GM21619 (cell line): ENCODE data around the gene CNTN1.

Experiments used
- ATAC-seq: cut with Tn5 transposase; IDR thresholded peaks from one replicate; pipeline ENCODE4 v1.9.1; 2021; ENCODE audit not compliant: unreplicated experiment

The CNTN1 gene

DNA sequence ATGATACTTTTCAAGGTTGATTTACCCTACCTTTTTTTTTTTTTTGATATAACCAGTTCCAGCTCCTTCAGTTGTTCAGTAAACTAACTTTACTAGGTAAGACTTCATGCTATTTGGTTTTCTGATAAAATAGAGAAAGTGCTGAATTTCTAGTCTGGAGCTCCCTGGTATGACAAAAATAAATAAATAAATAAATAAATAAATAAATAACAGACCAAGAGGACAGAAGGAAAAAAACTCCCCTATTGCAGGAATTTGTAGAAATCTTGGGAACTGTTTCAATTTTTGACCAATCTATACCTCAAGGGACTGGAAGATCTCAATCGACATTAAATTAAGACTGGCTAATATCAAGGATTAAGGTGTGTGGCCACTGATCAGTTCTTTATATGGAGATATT, 265.2 kb downstream of the CNTN1 start:
- ATAC-seq, result no peak

DNA sequence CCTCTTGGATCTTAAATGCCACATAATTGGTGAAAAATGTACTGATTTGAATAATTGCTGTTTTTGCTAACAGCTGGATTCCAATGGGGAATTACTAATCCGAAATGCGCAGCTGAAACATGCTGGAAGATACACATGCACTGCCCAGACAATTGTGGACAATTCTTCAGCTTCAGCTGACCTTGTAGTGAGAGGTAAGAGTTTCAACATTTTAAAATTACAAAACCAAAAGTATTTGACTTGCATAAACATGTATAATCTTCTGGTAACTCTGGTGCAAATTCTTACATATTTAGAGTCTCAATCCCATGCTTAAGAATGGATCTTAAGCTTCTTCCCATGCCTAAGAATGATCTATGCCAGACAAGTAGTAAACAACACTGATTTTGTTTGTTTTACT, 266.8 kb downstream of the CNTN1 start:
- no peak for ATAC-seq

DNA sequence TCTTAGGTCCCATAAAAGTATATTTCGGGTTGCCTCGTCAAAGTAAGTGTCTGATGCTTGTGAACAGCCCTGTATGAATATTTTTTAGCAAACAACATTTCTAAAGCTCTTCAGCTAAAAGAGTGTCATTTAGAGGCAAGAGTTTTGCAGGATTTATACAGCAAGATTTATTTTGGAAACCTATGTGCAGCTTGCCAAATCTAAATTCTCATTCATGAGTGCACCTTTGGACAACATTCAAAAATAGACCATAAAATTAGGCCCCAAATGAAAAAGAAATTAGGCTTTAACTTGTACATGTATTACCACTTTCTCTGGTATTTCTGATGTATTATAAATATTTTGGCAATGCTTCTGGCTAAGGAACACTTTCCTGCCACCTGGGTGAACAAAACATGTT, 271.5 kb downstream of the CNTN1 start:
- ATAC-seq, result no peak

DNA sequence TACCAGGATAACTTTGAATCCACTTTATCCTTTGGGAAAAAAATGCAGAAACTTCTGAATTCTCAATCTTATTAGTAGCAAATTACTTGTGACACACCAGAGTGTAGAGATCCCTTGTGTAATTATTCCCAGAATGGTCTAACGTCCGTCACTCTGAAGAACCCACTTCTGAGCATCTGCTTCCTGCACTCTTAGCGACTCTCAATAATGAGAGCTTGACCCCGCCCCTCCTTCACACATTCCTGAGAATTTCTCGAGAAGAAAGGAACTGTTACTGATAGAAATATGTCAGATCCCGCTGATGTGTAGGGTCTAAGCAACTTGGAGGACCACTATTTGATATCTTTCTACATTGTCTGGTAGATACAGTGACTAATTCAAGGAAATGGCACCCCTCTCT, 277.6 kb downstream of the CNTN1 start:
- ATAC-seq, result no peak

DNA sequence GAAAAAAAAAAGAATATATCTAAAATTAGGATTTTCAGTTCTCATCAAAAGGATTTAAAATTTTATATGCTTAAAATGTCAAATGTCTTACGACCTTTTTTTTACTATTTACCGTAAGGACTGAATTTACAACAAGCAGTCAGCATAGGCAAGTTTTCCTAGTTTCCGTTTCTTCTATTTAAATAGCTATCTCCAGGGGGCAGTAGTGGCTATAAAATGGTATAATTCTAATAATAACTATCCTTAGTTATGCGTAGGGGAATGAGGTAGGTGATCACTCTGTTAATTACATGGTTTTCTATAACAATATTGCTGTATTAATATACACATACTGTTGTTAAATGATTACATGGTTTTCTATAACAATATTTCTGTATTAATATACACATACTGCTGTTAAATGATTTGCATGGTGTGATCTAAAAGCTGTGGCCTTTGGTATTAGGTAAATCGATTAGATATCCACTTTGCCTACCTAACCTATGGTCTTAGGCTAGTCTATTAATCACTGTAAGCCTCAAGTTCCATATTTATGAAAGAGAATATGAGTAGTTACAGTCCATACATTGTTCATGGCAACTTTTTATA, 278.2 kb downstream of the CNTN1 start:
- ATAC-seq, result no peak

DNA sequence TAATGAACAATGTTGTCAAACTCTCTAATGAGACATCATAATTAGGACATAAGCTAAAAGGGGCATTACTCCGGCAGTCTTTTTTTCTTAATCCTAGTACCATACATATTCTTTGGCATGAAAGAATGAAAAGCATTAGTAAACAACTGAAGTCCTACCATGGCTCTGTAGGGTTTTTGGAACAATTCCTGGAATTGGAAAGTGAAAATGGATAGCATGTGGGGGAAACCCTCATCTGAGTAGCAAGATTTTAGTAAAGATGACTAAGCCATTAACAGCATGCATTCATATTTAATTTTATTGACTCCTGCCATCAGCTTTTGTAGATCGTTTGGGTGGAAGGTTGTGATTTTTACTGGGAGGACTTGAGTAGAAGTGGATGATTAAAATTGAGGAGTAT, 279.7 kb downstream of the CNTN1 start:
- ATAC-seq, result no peak

DNA sequence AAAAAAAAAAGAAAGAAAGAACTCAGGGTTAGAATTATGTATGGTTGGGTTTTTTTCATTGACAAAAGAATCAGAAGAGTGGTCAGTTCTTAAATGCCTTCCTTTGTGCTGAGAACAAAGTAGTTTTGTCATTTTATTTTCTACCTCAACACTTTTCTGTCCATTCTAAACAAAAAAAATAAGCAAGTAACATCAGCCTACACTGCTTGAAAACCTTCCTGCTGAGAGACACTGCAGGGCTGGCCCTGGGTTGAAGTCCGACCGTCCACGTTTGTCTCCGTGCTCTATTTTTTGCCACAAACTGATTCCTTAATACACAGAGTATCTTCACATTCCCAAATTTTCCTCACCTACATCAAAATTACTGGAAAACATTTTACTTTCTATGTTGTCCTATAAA, 284.3 kb downstream of the CNTN1 start:
- ATAC-seq, result no peak

DNA sequence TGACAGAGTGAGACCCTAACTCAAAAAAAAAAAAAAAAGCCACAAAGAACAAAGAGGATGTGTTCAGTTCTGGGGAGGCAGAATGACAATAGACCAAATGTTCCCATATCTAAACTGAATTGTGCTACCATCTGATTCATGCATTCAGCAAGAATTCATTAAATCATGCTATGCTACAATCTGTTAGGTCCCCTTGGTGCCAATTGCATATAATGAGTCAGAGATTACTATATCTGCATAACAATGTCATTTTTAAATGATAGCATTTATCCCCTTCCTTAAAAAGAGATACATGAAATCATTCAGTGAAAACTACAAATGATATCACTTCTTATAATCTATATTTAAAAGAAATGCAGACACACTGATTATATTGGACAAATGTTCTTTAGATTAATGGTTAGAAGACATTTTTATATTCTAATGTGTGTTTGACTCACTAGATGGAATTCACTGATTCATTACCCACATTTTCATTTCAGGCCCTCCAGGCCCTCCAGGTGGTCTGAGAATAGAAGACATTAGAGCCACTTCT, 288.3 kb downstream of the CNTN1 start:
- no peak for ATAC-seq

DNA sequence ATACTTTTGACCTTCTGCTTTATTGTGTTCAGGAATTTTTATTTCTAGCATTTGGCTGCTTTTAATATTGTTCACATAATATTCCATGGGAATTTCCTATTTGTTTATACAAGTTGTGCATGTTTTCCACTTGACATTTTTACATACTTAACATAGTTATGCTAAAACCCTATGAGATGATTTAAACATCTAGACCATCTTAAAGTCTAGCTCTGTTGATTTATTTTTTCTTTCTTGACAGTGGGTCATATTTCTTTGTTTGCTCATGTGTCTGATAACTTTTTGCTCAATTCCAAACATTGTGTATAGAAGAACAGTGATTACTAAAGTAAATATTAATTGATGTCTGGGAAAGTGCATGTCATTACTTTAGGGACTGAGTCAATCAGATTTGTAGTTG, 293.8 kb downstream of the CNTN1 start:
- ATAC-seq, result no peak

DNA sequence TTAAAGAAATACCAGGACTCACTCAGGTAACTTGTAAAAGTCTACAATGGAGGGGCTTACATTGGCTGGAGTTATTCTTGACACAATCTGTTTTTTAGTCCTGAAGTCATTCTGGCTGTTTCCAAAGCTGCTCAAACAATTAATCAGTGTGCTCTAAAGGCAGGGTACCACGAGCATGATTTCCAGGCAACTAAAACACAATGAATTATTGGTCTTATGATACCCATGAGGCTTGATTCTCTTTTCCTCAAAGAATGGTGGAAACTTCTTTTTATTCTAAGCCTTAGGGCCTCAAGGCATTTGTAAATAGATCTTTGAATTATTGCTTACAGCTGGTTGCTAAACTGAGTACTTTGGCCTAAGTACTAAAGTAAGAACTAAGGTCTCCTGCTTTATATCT, 296.1 kb downstream of the CNTN1 start:
- ATAC-seq, result no peak

DNA sequence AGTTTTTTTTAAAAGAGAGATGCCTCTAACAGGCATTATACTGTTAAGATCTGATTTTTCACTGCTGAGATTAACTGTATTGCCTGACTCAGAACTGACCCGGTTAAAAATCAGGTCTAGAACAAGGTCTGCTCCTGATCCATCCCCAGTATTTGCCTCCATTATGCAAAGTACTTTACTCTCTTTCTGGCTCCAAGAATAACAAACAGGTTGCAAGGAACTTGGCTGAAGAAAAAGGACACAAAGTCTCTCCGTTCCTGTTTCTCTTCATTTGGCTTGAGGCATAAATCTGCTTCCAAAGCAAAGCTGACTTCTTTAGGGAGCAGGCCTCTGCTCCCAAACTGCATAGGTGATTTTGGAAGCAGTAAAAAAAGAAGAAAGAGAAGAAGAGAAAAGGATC, 296.6 kb downstream of the CNTN1 start:
- no peak for ATAC-seq

DNA sequence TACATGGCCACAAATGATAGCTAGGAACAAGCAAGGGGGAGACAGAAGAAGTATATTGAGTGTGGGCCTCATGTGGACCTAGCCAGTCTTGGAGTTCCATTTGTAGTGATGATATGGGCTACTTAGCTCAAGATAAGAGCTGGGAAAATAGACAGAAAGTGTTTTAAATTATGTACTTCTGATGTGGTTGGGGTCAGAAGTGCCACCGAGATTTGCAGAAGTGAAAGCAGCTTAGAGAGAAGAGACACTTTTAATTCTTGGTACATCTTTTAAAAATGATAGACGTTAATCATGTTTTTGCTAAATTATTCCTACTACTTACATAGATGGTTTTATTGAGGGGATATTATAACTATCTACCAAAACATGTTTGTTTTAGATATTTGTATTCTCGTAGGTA, 297.5 kb downstream of the CNTN1 start:
- ATAC-seq, result no peak

DNA sequence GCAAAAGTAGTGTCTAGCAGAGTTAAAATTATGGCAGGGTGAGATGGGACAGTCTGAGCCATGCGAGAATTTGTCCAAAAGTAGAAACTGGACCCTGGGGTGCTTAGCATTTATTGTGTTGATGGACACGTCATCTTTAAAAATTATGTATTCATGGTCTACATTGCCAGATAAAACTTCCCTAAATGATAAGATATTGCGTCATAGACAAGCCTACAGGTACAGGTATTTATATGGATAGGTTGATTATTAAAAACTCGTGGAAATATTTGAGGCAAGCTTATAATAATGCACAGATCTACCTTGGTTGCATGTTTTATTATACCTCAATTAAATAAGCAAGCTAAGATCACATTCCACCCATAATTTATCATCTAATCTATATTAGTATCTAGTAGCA, 299.9 kb downstream of the CNTN1 start:
- ATAC-seq, result no peak

DNA sequence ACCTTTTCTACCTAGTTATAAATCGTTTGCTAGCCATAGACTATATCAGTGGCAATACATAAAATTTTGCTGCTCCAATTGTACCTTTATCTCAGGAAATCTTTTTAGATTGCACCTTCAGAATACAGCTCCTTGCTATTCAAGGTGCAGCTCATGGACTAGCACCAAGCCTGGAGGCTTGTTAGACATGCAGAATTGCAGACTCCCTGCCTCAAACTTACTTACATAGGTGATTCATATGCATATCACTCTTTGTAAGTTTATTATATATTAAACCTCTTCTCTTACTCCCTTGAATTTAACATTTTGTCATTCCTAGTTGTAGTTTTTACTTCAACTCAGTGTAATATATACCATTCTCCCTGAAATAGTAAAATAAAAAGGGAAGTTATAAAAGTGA, 300.4 kb downstream of the CNTN1 start:
- ATAC-seq, result no peak

DNA sequence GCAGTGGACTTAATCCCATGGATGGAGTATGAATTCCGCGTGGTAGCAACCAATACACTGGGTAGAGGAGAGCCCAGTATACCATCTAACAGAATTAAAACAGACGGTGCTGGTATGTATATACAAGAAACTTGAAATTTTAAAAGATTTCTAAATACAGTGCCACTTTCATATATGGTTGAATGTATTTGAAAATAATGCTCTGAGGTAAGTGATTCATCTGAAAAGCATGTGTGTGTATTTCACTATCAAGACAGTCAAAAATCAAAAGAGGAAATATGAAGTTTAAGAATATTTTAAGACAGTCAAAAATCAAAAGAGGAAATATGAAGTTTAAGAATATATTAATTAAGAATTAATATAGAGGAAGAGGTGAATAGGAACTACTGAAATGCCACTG, 300.9 kb downstream of the CNTN1 start:
- no peak for ATAC-seq

DNA sequence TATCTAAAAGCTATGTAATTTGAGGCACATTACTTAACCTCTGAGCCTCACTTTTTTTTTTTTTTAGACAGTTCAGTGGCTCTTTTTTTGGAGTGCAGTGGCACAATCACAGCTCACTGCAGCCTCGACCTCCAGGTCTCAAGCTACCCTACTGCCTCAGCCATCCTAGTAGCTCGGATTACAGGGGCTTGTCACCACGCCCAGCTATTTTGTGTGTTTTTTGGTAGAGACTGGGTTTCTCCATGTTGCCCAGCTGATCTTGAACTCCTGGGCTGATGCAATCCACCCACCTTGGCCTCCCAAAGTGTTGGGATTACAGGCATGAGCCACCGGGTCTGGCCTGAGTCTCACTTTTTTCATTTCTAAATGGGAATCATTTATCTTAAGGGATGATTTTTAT, 303.9 kb downstream of the CNTN1 start:
- ATAC-seq, result no peak

DNA sequence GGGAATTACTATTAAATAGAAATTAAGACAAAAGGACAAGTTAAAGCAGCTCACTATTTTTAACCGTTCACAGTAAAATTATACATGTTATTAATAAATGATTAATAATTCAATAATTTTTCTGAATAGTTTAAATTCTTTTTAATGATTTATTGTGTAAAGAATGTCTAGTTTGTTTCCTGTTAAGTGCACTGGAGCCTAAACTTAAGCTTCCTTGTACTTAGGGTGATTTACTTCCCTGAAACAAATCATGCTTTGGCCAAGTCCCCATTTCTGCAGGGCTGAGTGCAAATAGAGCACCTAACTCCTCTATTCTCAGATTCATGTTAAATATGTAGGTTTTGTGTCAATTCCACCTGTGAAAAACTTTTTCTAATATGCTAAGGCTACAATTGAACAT, 307.0 kb downstream of the CNTN1 start:
- ATAC-seq, result no peak

DNA sequence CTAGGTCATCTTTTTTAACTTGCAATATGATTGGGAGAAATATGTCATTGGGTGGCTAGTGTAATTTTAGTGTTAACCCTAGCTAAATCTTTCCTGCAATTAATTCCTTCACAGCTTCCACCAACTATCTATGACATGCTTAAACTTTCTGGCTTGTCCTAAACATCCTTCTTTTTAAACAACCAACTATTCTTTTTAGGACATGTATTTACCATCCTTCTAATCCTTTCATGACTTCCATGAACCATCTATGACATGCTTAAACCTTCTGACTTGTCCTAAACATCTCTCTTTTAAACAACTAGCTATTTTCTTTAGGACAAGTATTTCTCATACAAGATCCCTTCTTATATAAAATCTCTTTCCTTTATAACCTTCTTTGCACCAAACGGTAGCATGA, 316.2 kb downstream of the CNTN1 start:
- ATAC-seq, result no peak

DNA sequence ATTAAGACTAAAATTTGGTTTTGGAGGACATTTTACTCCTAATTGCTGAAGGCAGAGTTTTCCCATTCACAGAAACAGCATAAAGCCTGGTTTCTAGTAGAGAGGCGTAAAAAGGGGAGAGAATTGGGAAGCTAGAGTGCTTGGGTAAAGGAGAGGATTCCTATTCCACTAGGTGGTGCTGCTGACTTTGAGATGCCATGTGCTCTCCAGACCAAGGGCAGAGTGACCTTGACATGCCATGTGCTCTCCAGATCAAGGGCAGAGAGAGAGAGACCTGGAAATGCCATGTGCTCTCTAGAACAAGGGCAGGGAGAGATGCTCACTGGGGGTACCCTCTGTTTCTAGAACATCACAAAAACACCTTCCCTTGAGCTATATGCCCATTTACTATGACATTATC, 319.7 kb downstream of the CNTN1 start:
- ATAC-seq, result no peak

DNA sequence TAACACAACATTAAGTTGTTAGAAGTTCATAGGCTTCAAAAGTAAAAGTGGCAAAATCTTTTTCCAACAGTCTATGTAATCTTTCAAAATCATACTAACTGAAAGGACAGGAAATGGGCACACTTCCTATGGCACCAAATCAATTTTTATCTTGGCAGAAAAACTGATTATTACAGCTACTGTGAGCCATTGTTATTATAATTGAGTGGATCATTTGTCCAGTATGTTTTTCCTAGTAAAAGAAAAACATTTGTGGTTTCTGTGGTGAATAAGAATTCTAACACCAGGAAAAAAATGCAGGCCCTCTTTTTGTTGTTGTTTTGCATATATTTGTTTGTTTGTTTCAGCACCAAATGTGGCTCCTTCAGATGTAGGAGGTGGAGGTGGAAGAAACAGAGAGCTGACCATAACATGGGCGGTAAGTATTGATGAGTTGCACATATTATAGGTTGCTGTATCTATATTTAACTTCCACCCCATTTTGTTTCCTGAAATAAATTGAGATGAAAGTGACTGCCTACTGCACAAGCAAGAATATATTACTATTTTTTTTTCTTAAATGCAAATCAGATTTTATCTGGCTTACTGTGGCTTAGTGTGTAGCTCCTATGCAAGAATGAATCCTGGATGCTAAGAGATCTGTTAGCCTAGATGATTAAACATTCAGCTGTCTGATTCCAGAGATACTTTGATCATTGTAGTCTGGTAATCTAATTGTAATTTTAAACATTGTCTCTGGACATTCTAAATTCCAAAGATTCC, 321.8 kb downstream of the CNTN1 start:
- ATAC-seq, result no peak

DNA sequence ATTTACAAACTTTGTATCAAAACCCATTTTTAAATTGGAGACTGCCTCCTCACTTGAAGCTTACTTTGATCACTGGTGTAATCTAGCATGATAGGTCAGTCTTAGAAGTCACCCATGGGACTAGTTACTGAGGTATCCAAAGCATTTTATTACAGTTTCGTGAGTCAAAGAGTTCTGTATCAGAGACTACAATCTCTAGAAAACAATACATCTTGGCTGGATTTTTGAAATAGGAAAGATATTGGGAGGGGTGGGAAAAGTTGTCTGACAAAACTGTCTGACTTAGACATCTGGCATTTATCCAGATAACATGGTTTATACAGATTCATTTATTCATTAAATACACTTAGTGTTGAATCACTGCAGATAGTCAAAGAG, 322.4 kb downstream of the CNTN1 start:
- no peak for ATAC-seq

DNA sequence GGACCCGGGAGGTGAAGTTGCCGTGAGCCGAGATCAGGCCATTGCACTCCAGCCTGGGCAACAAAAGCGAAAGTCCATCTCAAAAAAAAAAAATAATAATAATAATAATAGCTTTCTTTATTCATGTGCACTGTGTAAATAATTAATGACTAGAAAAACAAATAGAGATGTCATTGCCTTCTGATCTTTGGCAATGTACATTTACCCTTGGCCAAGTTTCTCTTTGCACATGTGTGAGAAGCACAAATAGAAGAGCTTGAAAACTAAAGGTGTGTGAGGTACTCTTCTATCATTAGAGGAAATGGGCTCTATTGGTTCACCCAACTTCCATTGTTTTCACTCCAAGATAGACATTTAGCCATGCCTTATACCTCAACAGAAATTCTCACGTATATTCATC, 325.8 kb downstream of the CNTN1 start:
- no peak for ATAC-seq

DNA sequence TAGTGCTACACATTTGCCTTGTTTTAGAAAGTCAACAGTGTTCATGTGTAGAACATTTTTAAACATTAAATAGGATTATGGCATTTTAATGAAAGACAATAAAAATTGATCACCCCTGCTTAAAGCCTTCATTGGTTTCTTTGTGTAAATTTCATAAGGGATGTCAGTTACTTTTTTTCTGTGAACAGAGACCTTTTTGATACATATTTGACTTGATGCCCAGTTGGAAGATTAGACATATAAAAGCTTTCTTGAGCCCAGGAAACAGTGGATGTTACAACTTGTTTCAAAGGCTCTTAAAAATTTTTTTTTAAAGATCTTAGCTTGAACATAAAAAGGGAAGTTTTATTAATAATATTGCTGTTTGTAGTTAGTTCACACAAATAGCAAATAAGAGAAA, 327.2 kb downstream of the CNTN1 start:
- no peak for ATAC-seq
